Naive thymus-derived CD8-positive, alpha-beta T cell (primary cell): ENCODE data around the gene TTC23. TPM values are rescaled to one million over a fixed set of nuclear protein-coding genes. Genes with fewer than 3 reads are reported as not detected.
"Not testable (repeated sequence)": the region's sequence is repeated elsewhere in the genome, so short reads cannot be mapped to it uniquely, and the experiment has no call there.

ENCODE experiments used
- ATAC-seq, 2 donors: fragments of 150-1000 bp; cut with Tn5 transposase in 1 of 2; sonication (Bioruptor Pico), chemical (Tn5 transposase) in 1 of 2; 1 replicate in 1 of 2; 2 replicates in 1 of 2; pipeline ENCODE4 v1.10.0; 2021; ENCODE audit warnings: mild to moderate bottlenecking in 2 of 2, moderate library complexity in 2 of 2
- POLR2A ChIA-PET: fragments of 350-600 bp; sonication (Branson Sonifier 250); formaldehyde crosslinking; loops from one replicate; lab custom pipeline; 2021; ENCODE audit warnings: antibody characterized with exemption; lab: Charles Lee
- DNase-seq, 10 donors: peaks; one replicate each; pipeline versions ENCODE4 v3.0.0 to v3.0.0-alpha.2; 2020 to 2022
- H3K27ac Mint-ChIP-seq, 10 donors: one replicate each; pipeline ENCODE4 v1.8.0; 2020 to 2022; ENCODE audit warnings: mild to moderate bottlenecking in 10 of 10, mixed read lengths in 10 of 10, moderate library complexity in 4 of 10, inconsistent platforms in 1 of 10
- H3K27me3 Mint-ChIP-seq, 5 donors: one replicate each; pipeline ENCODE4 v1.8.0; 2021 to 2022; ENCODE audit warnings: mixed read lengths in 5 of 5
- H3K36me3 Mint-ChIP-seq, 3 donors: one replicate each; pipeline ENCODE4 v1.8.0; 2020 to 2022; ENCODE audit warnings: mixed read lengths in 3 of 3, mild to moderate bottlenecking in 2 of 3, inconsistent platforms in 1 of 3
- H3K4me1 Mint-ChIP-seq, 4 donors: one replicate each; pipeline ENCODE4 v1.8.0; 2021 to 2022; ENCODE audit warnings: mixed read lengths in 4 of 4
- H3K4me3 Mint-ChIP-seq, 10 donors: one replicate each; pipeline ENCODE4 v1.8.0; 2020 to 2022; ENCODE audit warnings: mild to moderate bottlenecking in 10 of 10, mixed read lengths in 10 of 10, moderate library complexity in 6 of 10, inconsistent platforms in 1 of 10
- H3K9me3 Mint-ChIP-seq, 9 donors: one replicate each; pipeline ENCODE4 v1.8.0; 2020 to 2022; ENCODE audit warnings: mixed read lengths in 9 of 9, mild to moderate bottlenecking in 3 of 9, inconsistent platforms in 1 of 9, moderate library complexity in 1 of 9
- polyA plus RNA-seq, 3 donors: library from polyadenylated mRNA; unstranded; fragments of 300-500 nt; fragmentation: Illumina TruSeq; gene quantifications; one replicate each; pipeline ENCODE4 v1.2.3, GENCODE V29; 2021
- total RNA-seq, 8 experiments: library from RNA in 2 of 8; stranded (reverse) in 2 of 8; gene quantifications; one replicate each; pipeline ENCODE4 v1.2.3 and lab custom pipeline; 2021 to 2026

The TTC23 gene
- total and polyA plus RNA-seq, 5 experiments from 2014 or later, result 0.15 to 0.82 (median 0.38) TPM; not detected in 1

- H3K27ac Mint-ChIP-seq, result no peak overlapping the region
- H3K4me3 Mint-ChIP-seq, result no peak overlapping the region
- ATAC-seq (no peak), DNase-seq (no peak)
- peaks cover 0 to 5% (median 4%) of the 10 kb centered on the region in 5 donors for H3K27me3 Mint-ChIP-seq
- no peaks in the 10 kb centered on the region for H3K9me3 Mint-ChIP-seq
- no peaks in the 10 kb centered on the region for H3K4me1 Mint-ChIP-seq
- no peaks in the 10 kb centered on the region for H3K36me3 Mint-ChIP-seq
- POLR2A ChIA-PET, result no interaction called here
Measured at GRCh38 chr15:99244306-99244705, 5.1 kb downstream of the TTC23 start.

- Mint-ChIP-seq H3K36me3 (no peaks in the 10 kb centered on the region), H3K4me3 (no peak overlapping the region), H3K27me3 (peaks cover 0 to 9% (median 4%) of the 10 kb centered on the region in 5 donors), H3K9me3 (no peaks in the 10 kb centered on the region), H3K4me1 (no peaks in the 10 kb centered on the region), H3K27ac (no peak overlapping the region)
- POLR2A ChIA-PET, result interaction anchor here (0.7 kb wide), 2 partner anchors 329 to 1229 kb away, joined by 3 to 4 read pairs; no protein-coding TSS in a partner anchor
- no peak for ATAC-seq
- no peak for DNase-seq
Measured at GRCh38 chr15:99241752-99242151, 7.6 kb downstream of the TTC23 start.

- H3K27me3 Mint-ChIP-seq, result peaks cover 0 to 15% (median 8%) of the 10 kb centered on the region in 5 donors
- no peak overlapping the region for H3K4me3 Mint-ChIP-seq
- ATAC-seq (peak; percentile 39 to 62), DNase-seq (no peak)
- H3K9me3 Mint-ChIP-seq, result no peaks in the 10 kb centered on the region
- H3K27ac Mint-ChIP-seq, result no peak overlapping the region
- no peaks in the 10 kb centered on the region for H3K4me1 Mint-ChIP-seq
- POLR2A ChIA-PET, result no interaction called here
- H3K36me3 Mint-ChIP-seq, result no peaks in the 10 kb centered on the region
Measured at GRCh38 chr15:99239545-99240198, 9.7 kb downstream of the TTC23 start.

- H3K4me3 Mint-ChIP-seq, result no peak overlapping the region
Measured at GRCh38 chr15:99238849-99239248, 10.5 kb downstream of the TTC23 start.

GRCh38 chr15:99234160-99234559 lies 15.2 kb downstream of the TTC23 start:
- peaks cover 0 to 21% (median 11%) of the 10 kb centered on the region in 5 donors for H3K27me3 Mint-ChIP-seq
- ATAC-seq, H3K9me3 Mint-ChIP-seq: not testable (repeated sequence)

More at GRCh38 chr15:99238849-99239248, 10.5 kb downstream of the TTC23 start:
- Mint-ChIP-seq H3K4me1 (no peaks in the 10 kb centered on the region), H3K27me3 (peaks cover 0 to 15% (median 8%) of the 10 kb centered on the region in 5 donors), H3K36me3 (no peaks in the 10 kb centered on the region), H3K27ac (no peak overlapping the region), H3K9me3 (no peaks in the 10 kb centered on the region)
- ATAC-seq, result no peak
- POLR2A ChIA-PET, result no interaction called here
- DNase-seq, result no peak

GRCh38 chr15:99232740-99233139 lies 16.6 kb downstream of the TTC23 start:
- POLR2A ChIA-PET, result no interaction called here
- peaks cover 0 to 6% (median 0%) of the 10 kb centered on the region in 3 donors for H3K36me3 Mint-ChIP-seq
- H3K4me3 Mint-ChIP-seq, result no peak overlapping the region
- H3K9me3 Mint-ChIP-seq, result peaks cover 0 to 9% (median 0%) of the 10 kb centered on the region in 9 donors
- no peaks in the 10 kb centered on the region for H3K4me1 Mint-ChIP-seq
- no peak overlapping the region for H3K27ac Mint-ChIP-seq
- no peak for DNase-seq
- no peak for ATAC-seq
- H3K27me3 Mint-ChIP-seq, result peaks cover 0 to 24% (median 11%) of the 10 kb centered on the region in 5 donors

More at GRCh38 chr15:99234160-99234559, 15.2 kb downstream of the TTC23 start:
- H3K4me1 Mint-ChIP-seq, H3K27ac Mint-ChIP-seq, DNase-seq, H3K4me3 Mint-ChIP-seq, H3K36me3 Mint-ChIP-seq, POLR2A ChIA-PET: not testable (repeated sequence)

GRCh38 chr15:99230867-99231266 lies 18.5 kb downstream of the TTC23 start:
- POLR2A ChIA-PET, result no interaction called here
- Mint-ChIP-seq H3K4me1 (no peaks in the 10 kb centered on the region), H3K27ac (no peak overlapping the region), H3K9me3 (peaks cover 0 to 9% (median 0%) of the 10 kb centered on the region in 9 donors), H3K27me3 (peaks cover 0 to 15% (median 7%) of the 10 kb centered on the region in 5 donors), H3K36me3 (peaks cover 0 to 6% (median 0%) of the 10 kb centered on the region in 3 donors), H3K4me3 (no peak overlapping the region)
- ATAC-seq (no peak), DNase-seq (no peak)

- no peak overlapping the region for H3K4me3 Mint-ChIP-seq
- H3K4me1 Mint-ChIP-seq, result no peaks in the 10 kb centered on the region
- ATAC-seq (no peak), DNase-seq (no peak)
- POLR2A ChIA-PET, result no interaction called here
- peaks cover 0 to 15% (median 3%) of the 10 kb centered on the region in 5 donors for H3K27me3 Mint-ChIP-seq
- H3K9me3 Mint-ChIP-seq, result peaks cover 0 to 9% (median 0%) of the 10 kb centered on the region in 9 donors
- H3K36me3 Mint-ChIP-seq, result peaks cover 0 to 6% (median 0%) of the 10 kb centered on the region in 3 donors
- no peak overlapping the region for H3K27ac Mint-ChIP-seq
Measured at GRCh38 chr15:99228120-99228770, 21.1 kb downstream of the TTC23 start.

- POLR2A ChIA-PET, result no interaction called here
- peaks cover 0 to 9% (median 2%) of the 10 kb centered on the region in 5 donors for H3K27me3 Mint-ChIP-seq
- no peaks in the 10 kb centered on the region for H3K36me3 Mint-ChIP-seq
- DNase-seq, result no peak
- H3K4me3 Mint-ChIP-seq, result no peak overlapping the region
- no peaks in the 10 kb centered on the region for H3K4me1 Mint-ChIP-seq
- no peak overlapping the region for H3K27ac Mint-ChIP-seq
- ATAC-seq, result no peak
- no peaks in the 10 kb centered on the region for H3K9me3 Mint-ChIP-seq
Measured at GRCh38 chr15:99226802-99227201, 22.6 kb downstream of the TTC23 start.

- Mint-ChIP-seq H3K4me1 (no peaks in the 10 kb centered on the region), H3K27ac (no peak overlapping the region), H3K27me3 (peaks cover 0 to 9% (median 3%) of the 10 kb centered on the region in 5 donors), H3K9me3 (no peaks in the 10 kb centered on the region), H3K36me3 (no peaks in the 10 kb centered on the region), H3K4me3 (no peak overlapping the region)
- POLR2A ChIA-PET, result no interaction called here
- ATAC-seq (no peak), DNase-seq (no peak)
Measured at GRCh38 chr15:99224372-99225214, 24.8 kb downstream of the TTC23 start.

- Mint-ChIP-seq H3K36me3 (no peaks in the 10 kb centered on the region), H3K27ac (no peak overlapping the region), H3K27me3 (peaks cover 0 to 11% (median 5%) of the 10 kb centered on the region in 5 donors), H3K4me3 (no peak overlapping the region), H3K4me1 (no peaks in the 10 kb centered on the region), H3K9me3 (no peaks in the 10 kb centered on the region)
- DNase-seq, result peak; percentile 2 to 68 (median 32)
- peak; percentile 64 to 71 for ATAC-seq
- POLR2A ChIA-PET, result no interaction called here
Measured at GRCh38 chr15:99213187-99213811, 36.1 kb downstream of the TTC23 start.

GRCh38 chr15:99212406-99212805 lies 37.0 kb downstream of the TTC23 start:
- POLR2A ChIA-PET, result no interaction called here
- Mint-ChIP-seq H3K4me1 (no peaks in the 10 kb centered on the region), H3K27me3 (peaks cover 0 to 12% (median 2%) of the 10 kb centered on the region in 5 donors)

More at GRCh38 chr15:99212406-99212805, 37.0 kb downstream of the TTC23 start:
- no peaks in the 10 kb centered on the region for H3K9me3 Mint-ChIP-seq
- no peak for DNase-seq
- peak overlapping the region in 1 of 10 donors; percentile 12 for H3K27ac Mint-ChIP-seq
- ATAC-seq, result no peak
- no peak overlapping the region for H3K4me3 Mint-ChIP-seq
- H3K36me3 Mint-ChIP-seq, result no peaks in the 10 kb centered on the region
